GM19397 (cell line): ENCODE data around the gene MGAT4A.

Source experiments
- ATAC-seq: cut with Tn5 transposase; IDR thresholded peaks from one replicate; pipeline ENCODE4 v1.9.1; 2021; ENCODE audit warnings: mild to moderate bottlenecking, moderate library complexity; ENCODE audit not compliant: unreplicated experiment

The MGAT4A gene

DNA sequence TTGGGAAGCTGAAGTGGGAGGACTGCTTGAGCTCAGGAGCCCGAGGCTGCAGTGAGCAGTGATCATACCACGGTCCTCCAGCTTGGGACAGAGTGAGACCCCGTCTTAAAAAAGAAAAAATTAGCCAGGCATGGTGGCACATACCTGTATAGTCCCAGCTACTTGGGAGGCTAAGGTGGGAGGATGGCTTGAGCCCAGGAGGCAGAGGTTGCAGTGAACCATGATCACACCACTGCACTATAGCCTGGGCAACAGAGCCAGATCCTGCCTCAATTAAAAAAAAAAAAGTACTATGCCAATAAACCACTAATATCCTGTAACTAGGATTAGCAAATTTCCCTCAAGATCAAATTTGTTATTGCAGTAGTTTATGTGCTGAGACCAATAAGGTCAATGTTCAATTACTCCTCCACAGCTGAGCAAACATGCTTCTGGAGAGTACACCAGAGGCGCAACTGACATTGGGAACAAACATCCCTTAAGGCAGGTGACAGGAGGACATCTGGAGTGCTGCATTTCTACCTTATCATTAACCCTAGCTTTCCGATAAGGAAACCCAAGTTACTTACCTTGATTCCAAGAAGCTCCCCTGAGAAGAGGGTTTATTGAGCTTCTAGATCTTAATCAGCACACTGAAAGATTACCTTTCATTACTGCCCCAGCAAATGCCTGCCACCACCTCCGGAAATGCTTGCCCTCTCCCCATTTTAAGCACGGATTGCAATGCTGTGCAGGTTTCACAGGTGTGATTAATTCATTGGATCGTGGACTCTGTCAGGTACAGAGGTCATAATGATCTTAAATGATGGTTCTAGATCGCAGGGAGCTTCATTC lies 26.2 kb downstream of the MGAT4A start:
- ATAC-seq = no peak

DNA sequence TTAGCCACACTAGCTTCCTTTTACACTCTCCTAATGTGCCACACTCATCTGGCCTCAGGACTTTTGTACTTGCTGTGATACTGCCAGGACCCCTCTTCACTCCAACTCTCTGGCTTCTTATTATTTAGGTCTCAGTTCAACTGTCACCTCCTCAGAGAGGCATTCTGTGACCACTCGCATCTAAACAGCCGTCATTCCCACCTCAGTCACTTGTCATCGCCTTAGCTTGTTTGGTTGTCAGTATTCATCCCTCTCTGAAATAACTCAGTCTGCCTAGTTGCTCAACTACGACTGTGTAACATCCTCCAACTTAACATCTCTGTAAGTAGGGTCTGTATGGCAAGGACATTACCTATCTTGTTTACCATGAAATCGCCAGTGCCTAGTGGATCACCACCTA lies 27.2 kb downstream of the MGAT4A start:
- no peak for ATAC-seq

DNA sequence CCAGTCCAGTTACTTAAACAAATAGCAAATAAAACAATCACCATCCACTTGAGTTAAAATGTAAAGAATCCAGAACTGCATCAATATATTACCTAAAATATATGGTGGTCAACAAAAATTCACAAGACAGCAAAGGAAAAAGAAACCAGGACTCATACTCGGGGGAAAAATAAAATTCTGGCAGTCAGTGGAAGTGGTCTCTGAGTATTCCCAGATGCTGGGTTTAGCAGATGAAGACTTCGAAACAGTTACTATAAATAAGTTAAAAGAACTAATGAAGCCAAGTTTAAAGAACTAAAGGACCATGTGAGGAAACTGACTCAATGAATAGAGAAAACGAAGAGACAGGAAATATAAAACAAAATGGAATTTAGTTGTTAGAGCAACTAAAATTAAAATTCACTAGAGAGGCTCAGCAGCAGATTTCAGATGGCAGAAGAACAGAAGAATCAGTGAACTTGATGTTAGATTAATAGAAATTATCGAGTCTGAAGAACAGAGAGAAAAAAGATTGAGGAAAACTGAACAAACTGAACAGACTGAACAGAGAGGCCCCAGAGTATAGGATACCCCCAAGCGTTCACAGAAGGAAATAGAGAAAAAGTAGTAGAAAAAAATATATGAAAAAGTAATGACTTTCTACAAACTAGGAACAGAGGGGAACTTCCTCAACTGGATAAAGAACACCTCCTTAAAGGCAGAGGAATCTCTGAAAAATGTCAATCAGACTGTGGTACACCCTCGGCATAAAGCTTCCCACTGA lies 27.9 kb downstream of the MGAT4A start:
- no peak for ATAC-seq

DNA sequence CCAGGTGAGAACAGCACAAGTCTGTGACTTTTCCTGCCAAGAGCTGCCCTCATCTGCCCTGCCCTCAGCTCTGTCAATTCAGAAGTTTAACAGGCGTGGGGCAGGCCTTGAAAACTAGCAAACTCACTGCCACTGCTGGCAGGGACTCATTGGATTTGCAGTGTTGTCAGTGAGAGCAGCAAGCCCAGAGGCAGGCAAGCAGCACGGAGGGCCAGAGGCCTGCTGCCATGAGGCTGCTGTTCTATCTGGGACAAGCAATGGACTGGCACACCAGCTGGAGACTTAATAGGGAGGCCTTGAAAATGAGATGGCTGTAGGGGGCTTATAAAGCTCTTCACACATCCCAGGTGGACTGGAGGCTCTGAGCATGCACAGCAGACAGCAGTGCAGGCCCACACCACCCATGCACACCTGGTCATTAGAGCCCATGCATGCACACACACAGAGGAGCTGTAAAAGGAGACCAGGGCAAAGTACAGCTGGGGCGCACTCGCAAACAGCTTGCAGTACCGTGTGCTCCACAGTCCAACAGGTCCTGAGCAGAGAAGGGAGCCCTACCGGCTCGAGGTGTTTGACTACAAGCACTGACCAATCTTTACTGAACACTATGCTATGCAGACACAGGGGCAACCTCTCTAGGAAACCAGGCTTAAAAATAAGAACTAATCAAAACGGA lies 28.7 kb downstream of the MGAT4A start:
- ATAC-seq = no peak

DNA sequence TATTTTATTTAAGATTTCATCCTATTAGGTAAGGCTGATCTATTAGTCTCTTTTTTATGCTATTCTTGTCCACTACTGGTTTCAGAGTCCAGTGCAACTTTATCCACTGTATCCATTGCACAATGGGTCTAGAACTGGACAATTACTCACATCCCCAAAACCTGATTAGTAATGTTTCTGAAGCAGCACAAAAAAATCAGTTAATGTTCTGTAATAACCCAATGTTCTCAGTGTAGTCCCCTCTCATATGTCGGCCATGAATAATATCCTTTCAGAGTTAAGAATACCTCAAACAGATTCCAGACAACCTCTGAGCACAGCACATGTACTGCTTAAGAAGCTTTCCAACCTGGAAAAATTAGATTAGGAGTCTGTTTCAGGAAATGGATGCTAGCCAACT lies 29.7 kb downstream of the MGAT4A start:
- ATAC-seq = no peak

DNA sequence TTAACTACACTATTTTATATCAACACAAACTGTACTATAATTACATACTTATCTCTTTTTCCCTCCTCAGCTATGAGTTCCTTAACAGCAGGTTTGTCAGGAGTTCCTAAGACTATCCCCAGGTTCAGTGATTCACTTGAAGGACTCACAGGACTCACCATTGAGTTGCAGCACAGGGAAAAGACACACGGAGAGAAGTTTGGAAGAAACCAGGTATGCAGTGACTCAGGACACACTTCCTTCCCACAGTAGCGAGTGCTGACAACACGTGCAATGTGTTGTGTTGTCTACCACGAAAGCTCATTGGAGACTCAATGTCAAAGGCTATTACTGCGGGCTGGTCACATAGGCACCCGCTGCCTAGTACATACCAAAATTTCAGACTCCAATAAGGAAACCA lies 32.0 kb downstream of the MGAT4A start:
- ATAC-seq = no peak

DNA sequence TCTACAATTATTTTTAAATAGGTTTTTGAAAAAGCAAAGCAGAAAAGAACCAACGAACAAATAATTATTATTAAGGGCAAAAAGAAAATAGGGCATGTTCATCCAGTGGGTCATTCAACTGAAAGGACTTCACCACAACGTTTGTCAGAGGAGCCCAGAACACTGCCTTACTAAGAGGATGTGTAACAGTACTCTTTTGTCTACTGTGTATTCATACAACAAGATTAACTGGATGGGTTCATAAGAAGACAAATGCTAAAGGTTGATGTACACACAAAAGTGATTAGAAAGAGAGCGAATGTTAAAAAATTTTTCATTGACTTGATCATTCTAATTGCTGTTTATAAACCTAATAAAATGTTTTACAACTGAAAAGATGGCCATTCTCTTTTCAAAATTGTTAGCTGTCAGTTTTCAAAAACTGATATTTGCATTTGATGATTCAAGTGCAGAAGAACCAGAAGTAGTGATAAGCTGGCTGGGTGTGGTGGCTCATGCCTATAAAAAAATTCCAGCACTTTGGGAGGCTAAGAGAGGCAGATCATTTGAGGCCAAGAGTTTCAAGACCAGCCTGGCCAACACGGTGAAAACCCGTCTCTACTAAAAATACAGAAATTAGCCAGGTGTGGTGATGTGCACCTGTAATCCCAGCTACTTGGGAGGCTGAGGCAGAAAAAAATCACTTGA lies 33.1 kb downstream of the MGAT4A start:
- no peak for ATAC-seq

DNA sequence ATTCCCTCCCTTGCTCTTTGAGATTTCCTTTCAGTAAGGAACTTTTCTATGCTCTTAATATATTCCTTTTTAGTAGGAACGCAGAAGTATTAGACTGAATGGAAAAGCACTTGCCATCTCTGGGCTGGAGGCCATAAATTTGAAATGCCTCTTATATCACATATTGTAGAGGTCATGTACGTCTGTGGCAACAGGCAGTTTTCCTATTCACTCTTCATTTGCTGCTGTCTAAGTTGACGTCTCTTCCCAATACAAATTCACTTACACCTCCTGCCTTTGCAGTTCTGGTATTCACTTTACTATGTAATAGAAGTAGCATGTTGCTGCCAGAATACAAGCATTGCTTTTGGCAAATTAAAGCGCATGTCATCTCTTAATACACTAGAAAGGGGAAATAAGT lies 34.7 kb downstream of the MGAT4A start:
- no peak for ATAC-seq

DNA sequence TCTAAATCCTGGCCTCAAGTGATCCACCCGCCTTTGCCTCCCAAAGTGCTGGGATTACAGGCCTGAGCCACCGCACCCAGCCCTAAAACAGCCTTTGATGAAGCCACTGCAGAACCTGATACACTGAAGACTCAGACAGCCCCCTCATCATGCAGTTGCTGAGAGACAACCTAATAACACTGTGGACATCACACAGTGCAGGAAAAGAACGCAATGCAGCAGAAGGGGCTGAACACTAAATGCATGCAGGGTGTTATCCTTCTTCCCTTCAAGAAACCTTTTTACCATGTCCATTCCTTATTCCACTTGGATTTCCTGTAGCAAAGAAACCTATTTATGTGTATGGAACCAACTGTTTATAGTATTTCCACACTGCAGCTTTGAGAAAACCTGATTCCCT lies 35.7 kb downstream of the MGAT4A start:
- no peak for ATAC-seq

DNA sequence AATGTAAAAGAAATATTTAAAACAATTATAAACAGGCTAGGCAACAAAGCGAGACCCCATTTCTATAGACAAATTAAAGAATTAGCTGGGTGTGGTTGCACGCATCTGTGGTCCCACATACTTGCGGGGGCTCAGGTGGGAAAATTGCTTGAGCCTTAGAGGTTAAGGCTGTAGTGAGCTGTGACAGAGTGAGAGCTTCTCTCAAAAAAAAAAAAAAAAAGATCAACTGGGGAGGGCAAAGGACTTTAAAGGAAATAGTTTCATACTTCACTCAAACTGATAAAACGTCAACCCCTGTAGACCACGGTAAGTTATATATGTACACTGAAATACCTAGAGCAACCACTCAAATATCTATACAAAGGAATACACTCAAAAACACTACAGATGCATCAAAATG lies 37.5 kb downstream of the MGAT4A start:
- ATAC-seq = no peak

DNA sequence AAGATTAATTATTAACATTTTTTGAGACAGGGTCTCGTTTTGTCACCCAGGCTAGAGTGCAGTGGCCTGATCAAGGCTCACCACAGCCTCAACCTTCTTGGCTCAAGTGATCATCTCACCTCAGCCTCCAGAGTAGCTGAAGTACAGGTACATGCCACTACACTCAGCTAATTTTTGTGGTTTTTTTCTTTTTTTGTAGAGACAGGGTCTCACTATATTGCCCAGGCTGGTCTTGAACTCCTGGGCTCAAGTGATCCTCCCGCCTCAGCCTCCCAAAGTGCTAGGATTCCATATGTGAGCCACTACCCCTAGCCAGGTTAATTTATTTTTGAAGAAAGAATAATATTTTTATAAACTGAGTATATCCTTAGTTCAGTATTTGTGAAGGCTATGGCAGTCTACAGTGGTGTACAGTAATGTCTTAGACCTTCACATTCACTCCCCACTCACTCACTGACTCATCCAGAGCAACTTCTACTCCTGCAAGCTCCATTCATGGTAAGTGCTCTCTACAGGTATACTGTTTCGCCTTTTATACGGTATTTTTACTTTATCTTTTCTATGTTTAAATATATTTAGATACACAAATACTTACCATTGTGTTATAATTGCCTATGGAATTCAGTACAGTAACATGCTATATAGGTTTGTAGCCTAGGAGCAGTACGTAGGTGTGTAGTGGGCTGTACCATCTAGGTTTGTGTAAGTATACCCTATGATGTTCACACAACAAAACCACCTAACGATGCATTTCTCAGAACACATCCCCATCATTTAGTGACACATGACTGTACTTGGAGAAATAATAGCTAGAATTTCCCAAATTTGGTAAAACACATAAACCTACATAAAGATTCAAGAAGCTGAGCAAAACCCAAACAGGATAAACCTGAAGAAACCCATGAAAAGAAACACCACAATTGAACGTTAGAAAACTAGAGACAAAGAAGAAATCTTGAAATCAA lies 38.6 kb downstream of the MGAT4A start:
- no peak for ATAC-seq

DNA sequence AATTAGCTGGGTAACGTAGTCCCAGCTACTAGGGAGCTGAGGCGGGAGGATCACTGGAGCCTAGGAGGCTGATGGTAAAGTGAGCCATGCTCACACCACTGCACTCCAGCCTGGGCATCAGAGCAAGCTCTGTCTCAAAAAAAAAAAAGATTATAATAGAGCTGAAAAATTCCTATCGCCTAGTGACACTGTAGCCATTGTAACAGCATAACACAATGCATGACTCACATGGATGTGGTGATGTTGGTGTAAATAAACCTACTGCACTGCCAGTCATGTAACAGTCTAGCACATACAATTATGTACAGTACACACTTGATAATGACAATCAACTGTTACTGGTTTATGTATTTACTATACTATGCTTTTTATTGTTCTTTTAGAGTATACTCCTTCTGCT lies 39.6 kb downstream of the MGAT4A start:
- no peak for ATAC-seq

DNA sequence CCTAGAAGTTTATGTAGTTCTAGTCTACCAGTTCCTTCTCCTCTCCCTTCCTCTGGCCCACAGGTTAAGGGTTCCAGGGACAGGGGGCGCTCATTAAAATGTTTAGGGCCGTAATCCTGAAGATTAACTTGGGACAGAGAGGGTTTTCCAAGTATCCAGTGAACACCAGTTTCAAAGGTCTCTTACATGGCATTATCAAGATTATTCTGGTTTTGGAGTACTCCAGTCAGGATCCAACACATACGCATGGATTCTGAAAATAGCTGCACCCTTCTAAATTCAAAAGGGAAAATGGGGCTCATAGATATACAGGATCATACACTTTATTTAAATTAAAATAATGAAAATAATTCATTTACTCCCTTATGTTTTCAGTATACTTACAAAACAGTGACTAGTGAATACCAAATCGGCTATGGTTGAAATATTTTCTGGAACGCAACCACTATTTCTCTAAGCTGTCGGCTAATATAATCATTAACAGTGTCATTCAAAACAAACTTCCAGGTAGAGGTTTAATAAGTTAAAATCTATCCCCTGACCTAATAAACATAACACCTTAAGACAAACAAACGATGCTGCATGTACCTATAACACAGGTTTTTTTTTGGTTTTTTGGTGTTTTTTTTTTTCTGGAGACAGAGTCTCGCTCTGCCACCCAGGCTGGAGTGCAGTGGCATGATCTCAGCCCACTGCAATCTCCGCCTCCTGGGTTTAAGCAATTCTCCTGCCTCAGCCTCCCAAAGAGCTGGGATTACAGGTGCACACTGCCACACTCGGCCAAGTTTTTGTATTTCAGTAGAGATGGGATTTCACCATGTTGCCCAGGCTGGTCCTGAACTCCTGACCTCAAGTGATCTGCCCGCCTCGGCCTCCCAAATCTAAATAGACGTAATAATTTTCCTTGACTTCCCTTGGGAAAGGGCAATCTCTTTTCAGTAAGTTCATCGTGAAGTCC lies 44.7 kb downstream of the MGAT4A start:
- ATAC-seq = no peak

DNA sequence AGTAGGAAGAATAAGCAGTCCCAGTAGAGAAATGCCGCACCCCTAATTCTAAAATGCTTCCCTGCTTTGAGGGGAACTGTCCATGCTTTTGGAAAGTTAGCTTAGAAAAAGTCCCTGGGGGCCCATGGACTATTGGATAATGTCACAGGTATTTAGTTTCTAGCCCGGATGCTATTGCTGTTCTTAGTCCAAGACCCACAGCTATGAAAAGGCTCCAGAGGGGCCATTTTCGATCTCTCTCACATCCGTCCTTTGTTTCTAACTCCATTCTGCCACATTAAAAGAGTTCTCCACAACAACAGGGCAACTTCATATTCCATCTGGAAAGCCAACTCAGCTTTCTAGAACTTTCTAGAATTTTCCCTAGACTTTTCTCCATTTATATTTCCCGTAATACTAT lies 47.2 kb downstream of the MGAT4A start:
- ATAC-seq = no peak

DNA sequence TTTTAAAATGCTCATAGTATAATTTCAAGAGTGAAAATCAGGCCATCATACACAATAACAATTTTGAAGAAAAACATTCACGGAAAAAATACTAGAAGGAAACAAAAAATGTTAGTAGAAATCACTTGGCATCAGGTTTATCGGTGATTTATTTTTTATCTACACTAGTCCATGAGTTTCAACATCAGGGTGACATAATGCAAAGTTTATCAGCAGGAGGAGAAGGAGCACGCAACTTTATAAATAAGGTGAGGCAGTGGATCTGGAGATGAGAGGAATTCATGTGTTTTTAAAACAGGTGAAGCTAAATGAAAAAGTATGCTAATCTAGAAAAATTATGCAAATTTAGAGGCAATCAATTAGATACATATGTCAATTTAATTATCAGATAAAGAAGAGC lies 54.2 kb downstream of the MGAT4A start:
- no peak for ATAC-seq

DNA sequence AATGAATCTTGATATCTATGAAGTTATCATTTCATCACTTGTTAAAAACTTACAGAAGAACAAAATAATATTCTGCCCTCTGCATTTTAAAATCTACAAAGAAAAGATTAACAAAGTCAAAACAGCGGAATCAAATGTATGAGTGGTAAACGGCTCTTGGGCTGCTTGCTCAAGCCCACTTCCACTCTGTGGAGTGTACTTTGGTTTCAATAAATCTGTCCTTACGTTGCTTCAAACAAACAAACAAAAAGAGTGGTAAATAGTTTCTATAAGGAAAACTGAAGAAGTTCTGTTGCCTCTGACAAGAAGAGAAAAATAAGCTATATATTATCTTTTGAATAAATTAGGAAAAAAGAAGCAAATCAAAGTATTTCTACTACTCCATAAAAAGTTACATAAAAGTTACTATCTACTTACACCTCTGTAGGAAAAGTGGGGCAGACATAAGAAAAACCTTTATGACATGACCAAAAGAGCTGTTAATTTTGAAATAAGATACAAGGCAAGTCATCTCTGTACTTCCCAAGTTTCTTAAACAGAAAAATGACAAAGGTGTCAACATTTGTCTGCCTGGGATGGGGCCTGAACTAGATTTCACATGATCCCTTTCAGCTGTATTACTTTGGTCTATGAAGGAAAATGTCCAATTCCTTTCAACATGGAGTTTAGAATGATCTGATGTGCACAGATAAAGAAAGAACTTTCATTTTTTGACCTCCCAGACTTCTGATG lies 56.5 kb downstream of the MGAT4A start:
- ATAC-seq = no peak

DNA sequence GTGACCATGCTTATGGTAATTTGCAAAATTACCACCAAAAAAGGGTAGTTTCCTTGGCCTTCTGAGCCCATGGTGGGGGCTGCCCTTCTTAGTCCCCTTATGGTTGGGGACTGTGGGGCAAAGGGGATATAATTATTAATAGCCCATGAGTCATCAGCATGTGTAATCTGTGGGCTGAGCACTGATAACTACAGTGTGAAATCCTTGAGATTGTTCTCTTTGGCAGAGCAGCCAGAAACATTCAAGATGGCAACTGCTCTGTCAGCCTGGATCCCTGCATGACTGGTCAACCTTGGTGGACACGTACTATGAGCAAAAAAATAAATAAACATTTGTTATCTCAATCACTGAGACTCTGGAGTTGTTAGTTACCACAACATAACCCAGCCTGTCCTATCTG lies 61.3 kb downstream of the MGAT4A start:
- ATAC-seq = no peak

DNA sequence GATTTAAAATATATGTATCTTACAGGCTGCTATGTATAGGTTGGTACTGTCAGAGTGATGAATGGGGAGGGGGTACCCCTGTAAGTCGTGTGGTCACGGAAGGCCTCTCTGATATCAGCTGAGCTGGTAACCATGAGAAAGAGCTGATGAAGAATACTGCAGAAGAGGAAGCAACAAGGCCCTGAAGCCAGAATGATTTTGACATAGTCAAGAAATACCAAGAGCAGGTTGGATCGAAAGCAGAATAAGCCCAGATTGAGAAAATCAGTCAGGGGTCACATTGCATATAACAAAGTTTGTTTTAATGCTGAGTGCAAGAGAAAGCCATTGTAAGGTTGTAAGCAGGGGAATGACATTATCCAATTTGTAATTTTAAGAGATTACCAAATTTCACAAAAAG lies 65.3 kb downstream of the MGAT4A start:
- ATAC-seq = no peak
